IMR-90 (cell line): ENCODE results near the gene CALML3.

Experiments used
- CEBPB ChIP-seq: IDR thresholded peaks from 2 replicates; pipeline ENCODE4 v1.6.1; 2012; ENCODE audit warnings: low read depth, low read length, improper control_type of control experiment
- CTCF ChIP-seq: conservative IDR thresholded peaks from 2 replicates; pipeline ENCODE4 v1.5.1; 2012; ENCODE audit warnings: mild to moderate bottlenecking, low read depth, low read length, improper control_type of control experiment
- MXI1 ChIP-seq: IDR thresholded peaks from 2 replicates; pipeline ENCODE4 v1.6.1; 2012; ENCODE audit warnings: low read depth, mild to moderate bottlenecking, low read length, moderate library complexity, borderline replicate concordance
- POLR2A ChIP-seq: IDR thresholded peaks from 2 replicates; pipeline ENCODE4 v1.6.1; 2012; ENCODE audit warnings: mild to moderate bottlenecking, low read depth, low read length
- RAD21 ChIP-seq: IDR thresholded peaks from 2 replicates; pipeline ENCODE4 v1.6.1; 2012; ENCODE audit warnings: low read length, improper control_type of control experiment
- RCOR1 ChIP-seq: IDR thresholded peaks from 2 replicates; pipeline ENCODE4 v1.6.1; 2012; ENCODE audit warnings: mild to moderate bottlenecking, low read length, improper control_type of control experiment; ENCODE audit not compliant: insufficient replicate concordance
- SMC3 ChIP-seq: fragments of 150-350 bp; IDR thresholded peaks from 2 replicates; pipeline ENCODE4 v1.6.1; 2016; ENCODE audit warnings: low read depth, mild to moderate bottlenecking, antibody characterized with exemption, low read length, moderate library complexity

DNA sequence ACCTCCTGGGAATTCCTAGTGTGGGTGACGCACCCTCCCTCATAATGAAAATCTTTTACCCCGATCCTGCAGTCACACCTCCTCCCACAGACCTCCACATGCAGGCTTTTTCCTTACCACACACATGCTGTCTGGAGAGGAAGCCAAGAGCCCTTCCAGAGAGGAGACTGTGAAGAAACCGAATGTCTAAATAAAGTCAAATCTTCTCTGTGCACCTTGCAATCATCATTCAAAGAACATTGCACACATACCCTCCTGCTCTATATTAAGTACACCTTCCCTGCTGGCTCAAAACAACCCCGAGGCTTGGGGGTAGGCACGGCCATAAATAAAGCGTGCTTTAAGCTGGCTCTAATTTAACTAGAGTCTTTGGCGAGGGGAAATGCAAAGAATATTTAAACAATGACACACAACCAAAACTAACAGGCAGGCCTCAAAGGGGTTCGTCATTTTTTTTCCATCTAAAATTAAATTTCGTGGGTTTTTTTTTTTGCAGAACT, 34.9 kb downstream of the CALML3 start:
- TF ChIP-seq SMC3 (peak; percentile 9; the same call in 1 of the 2 replicates), RAD21 (no peak), POLR2A (no peak), CTCF (no peak), RCOR1 (peak; percentile 20), MXI1 (peak; percentile 82; the same call in 1 of the 2 replicates), CEBPB (peak; percentile 27; the same call in 1 of the 2 replicates)
